SU-DHL-6 (cell line): ENCODE results near the gene SRPK1.

Experiments used
- H2AFZ ChIP-seq: fragments of 200-600 bp; sonication (generic); 2 replicates; pipeline ENCODE4 v1.6.1; 2014; ENCODE audit warnings: low read depth, mild to moderate bottlenecking, moderate library complexity, mixed read lengths, antibody characterized with exemption, low read length; ENCODE audit not compliant: severe bottlenecking
- H3F3A ChIP-seq: fragments of 200-600 bp; shearing (Covaris generic); 2 replicates; pipeline ENCODE4 v1.6.0; 2016; ENCODE audit warnings: antibody characterized with exemption, mild to moderate bottlenecking; ENCODE audit not compliant: insufficient read depth
- H3K27ac ChIP-seq: fragments of 200-600 bp; sonication (generic); 2 replicates; pipeline ENCODE4 v1.5.1; 2016; ENCODE audit warnings: low read depth, mild to moderate bottlenecking, low read length, moderate library complexity, mixed read lengths
- H3K27me3 ChIP-seq: fragments of 200-600 bp; sonication (generic), shearing (Covaris generic); 2 replicates; pipeline ENCODE4 v1.6.0; 2014; ENCODE audit warnings: mild to moderate bottlenecking, low read length
- H3K36me3 ChIP-seq: fragments of 200-600 bp; sonication (generic); 2 replicates; pipeline ENCODE4 v1.6.1; 2014; ENCODE audit warnings: mild to moderate bottlenecking, low read length, mixed read lengths
- H3K4me2 ChIP-seq: fragments of 300-600, 200-600 bp; shearing (Covaris generic), sonication (generic); 2 replicates; pipeline ENCODE4 v1.6.0; 2014; ENCODE audit warnings: low read length, low read depth, mild to moderate bottlenecking; ENCODE audit not compliant: poor library complexity, severe bottlenecking
- H3K4me3 ChIP-seq: fragments of 200-600 bp; sonication (generic); 2 replicates; pipeline ENCODE4 v1.5.1; 2014; ENCODE audit warnings: antibody characterized with exemption, low read length, mild to moderate bottlenecking, mixed read lengths; ENCODE audit not compliant: insufficient read depth, poor library complexity, severe bottlenecking
- H3K79me2 ChIP-seq: fragments of 200-600 bp; sonication (generic); 2 replicates; pipeline ENCODE4 v1.6.1; 2014; ENCODE audit warnings: mild to moderate bottlenecking, low read length, moderate library complexity; ENCODE audit not compliant: insufficient read depth
- H3K9ac ChIP-seq: fragments of 200-600 bp; sonication (generic); 2 replicates; pipeline ENCODE4 v1.7.0; 2014; ENCODE audit warnings: mild to moderate bottlenecking, low read length
- H3K9me2 ChIP-seq: fragments of 200-600 bp; sonication (generic); replicated peaks from 2 replicates; pipeline ENCODE4 v1.6.1; 2014; ENCODE audit warnings: low read length; ENCODE audit not compliant: insufficient read depth
- H3K9me3 ChIP-seq: fragments of 200-600 bp; sonication (generic); 2 replicates; pipeline ENCODE4 v1.6.1; 2014; ENCODE audit warnings: low read length, mixed read lengths; ENCODE audit not compliant: insufficient read depth
- H4K20me1 ChIP-seq: fragments of 200-600 bp; sonication (generic); 2 replicates; pipeline ENCODE4 v1.6.1; 2014; ENCODE audit warnings: low read depth, mild to moderate bottlenecking, antibody characterized with exemption, low read length, moderate library complexity, mixed read lengths
- CTCF ChIP-seq: fragments of 200-600 bp; sonication (generic); IDR thresholded peaks from one replicate; pipeline ENCODE4 v1.5.1; 2017; ENCODE audit warnings: antibody characterized with exemption, mild to moderate bottlenecking, low read length, moderate library complexity; ENCODE audit not compliant: insufficient read depth, poor library complexity, severe bottlenecking
- EZH2phosphoT487 ChIP-seq: fragments of 200-600 bp; sonication (generic), shearing (Covaris generic); conservative IDR thresholded peaks from 2 replicates; pipeline ENCODE4 v1.6.1; 2018; ENCODE audit warnings: mild to moderate bottlenecking, antibody characterized with exemption, low read length, moderate library complexity, mixed read lengths

SRPK1 gene

GRCh38 chr6:35925961-35926360 is 5.1 kb upstream of the SRPK1 start:
- H3K79me2 ChIP-seq: peaks cover 12% of the 10 kb centered on the region; the same call in 1 of the 2 replicates
- H3K36me3 ChIP-seq: no peaks in the 10 kb centered on the region
- TF ChIP-seq EZH2phosphoT487 (no peak), CTCF (no peak)
- H3K4me2 ChIP-seq: no peak overlapping the region
- H3F3A ChIP-seq: no peaks in the 10 kb centered on the region
- no peak overlapping the region for H2AFZ ChIP-seq
- H3K4me3 ChIP-seq: no peak overlapping the region
- no peaks in the 10 kb centered on the region for H3K9me3 ChIP-seq
- H4K20me1 ChIP-seq: no peaks in the 10 kb centered on the region
- no peak overlapping the region for H3K9ac ChIP-seq
- no peaks in the 10 kb centered on the region for H3K27me3 ChIP-seq
- no peak overlapping the region for H3K27ac ChIP-seq
- no peaks in the 10 kb centered on the region for H3K9me2 ChIP-seq

GRCh38 chr6:35924146-35924545 is 3.2 kb upstream of the SRPK1 start:
- no peaks in the 10 kb centered on the region for H4K20me1 ChIP-seq
- TF ChIP-seq EZH2phosphoT487 (no peak), CTCF (no peak)
- no peak overlapping the region for H3K4me2 ChIP-seq
- no peak overlapping the region for H3K9ac ChIP-seq
- no peak overlapping the region for H3K27ac ChIP-seq
- peaks cover 25% of the 10 kb centered on the region for H3K79me2 ChIP-seq
- no peaks in the 10 kb centered on the region for H3K9me2 ChIP-seq
- no peaks in the 10 kb centered on the region for H3K27me3 ChIP-seq
- no peaks in the 10 kb centered on the region for H3K36me3 ChIP-seq
- no peak overlapping the region for H2AFZ ChIP-seq
- no peaks in the 10 kb centered on the region for H3K9me3 ChIP-seq
- H3F3A ChIP-seq: 0 out of 2 replicates have a peak, but pooled peaks cover 4% of the 10 kb centered on the region
- no peak overlapping the region for H3K4me3 ChIP-seq

DNA sequence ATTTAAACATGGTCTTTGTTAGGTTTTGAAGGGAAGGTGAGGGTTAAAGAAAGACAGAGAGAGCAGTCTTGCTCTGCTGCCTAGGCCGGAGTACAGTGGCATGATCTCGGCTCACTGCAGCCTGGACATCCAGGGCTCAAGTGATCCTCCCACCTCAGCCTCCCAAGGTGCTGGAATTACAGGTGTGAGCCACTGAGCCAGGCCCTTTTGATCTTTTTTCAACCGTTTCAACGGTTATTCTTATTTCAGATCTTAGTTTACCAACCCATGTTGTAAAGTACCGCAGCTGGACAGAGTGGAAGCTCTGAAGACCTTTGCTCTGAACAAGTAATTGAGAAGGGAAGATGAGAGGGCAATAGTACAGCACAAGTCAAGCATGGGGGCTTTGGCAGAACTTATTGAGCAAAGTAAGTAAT is 1.2 kb upstream of the SRPK1 start:
- Histone ChIP-seq H3K9me2 (no peaks in the 10 kb centered on the region), H3K36me3 (peaks cover 11% of the 10 kb centered on the region), H3K4me2 (peak overlapping the region; percentile 85), H2AFZ (peak overlapping the region; percentile 97), H3F3A (0 out of 2 replicates have a peak, but pooled peaks cover 4% of the 10 kb centered on the region), H3K4me3 (peak overlapping the region; percentile 90), H3K79me2 (peaks cover 45% of the 10 kb centered on the region), H3K27ac (no peak overlapping the region), H3K9ac (peak overlapping the region; percentile 78), H3K27me3 (no peaks in the 10 kb centered on the region), H4K20me1 (peaks cover 12% of the 10 kb centered on the region; the same call in 1 of the 2 replicates), H3K9me3 (no peaks in the 10 kb centered on the region)
- TF ChIP-seq CTCF: no peak
- no peak for TF ChIP-seq EZH2phosphoT487
